ENCODE data around the gene MPDU1. TPM values are rescaled to one million over a fixed set of nuclear protein-coding genes. Genes with fewer than 3 reads are reported as not detected.

Gene MPDU1
- total RNA-seq, 1 experiment from 2014 or later = 34.6 TPM

DNA sequence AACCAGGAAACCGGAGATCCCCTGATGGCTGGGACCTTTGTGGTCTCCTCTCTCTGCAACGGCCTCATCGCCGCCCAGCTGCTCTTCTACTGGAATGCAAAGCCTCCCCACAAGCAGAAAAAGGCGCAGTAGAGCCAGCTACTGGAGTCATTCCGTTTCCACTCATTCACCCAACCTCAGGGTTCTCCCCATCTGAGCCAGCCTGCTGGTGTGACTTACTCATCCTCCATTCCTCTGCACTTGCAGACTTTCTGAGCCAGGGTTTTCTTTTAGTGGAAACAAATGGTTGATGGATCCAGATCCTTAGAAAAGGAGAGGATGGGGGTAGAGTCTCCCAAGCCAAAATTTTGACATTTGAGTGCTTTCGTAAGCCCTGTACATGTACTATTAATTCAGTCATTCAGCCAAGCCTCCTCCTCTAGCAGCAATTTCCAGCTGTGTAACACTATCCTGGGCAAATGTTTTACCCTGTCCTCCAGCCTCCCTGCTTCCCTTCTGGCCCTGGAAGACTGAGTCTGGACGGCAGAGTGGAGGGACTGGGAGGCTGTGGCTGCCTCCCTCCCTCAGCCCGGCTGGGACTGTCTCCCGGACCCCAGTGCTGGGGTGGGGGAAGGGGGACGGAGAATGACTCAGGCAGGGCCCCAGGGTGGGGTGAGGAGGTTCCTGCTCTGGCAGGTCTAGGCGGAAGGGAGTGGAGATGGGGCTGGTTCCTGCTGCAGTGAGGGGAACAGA, 3.9 kb downstream of the MPDU1 start:
- no TSS peak for BruUV-seq (replicated peaks)

DNA sequence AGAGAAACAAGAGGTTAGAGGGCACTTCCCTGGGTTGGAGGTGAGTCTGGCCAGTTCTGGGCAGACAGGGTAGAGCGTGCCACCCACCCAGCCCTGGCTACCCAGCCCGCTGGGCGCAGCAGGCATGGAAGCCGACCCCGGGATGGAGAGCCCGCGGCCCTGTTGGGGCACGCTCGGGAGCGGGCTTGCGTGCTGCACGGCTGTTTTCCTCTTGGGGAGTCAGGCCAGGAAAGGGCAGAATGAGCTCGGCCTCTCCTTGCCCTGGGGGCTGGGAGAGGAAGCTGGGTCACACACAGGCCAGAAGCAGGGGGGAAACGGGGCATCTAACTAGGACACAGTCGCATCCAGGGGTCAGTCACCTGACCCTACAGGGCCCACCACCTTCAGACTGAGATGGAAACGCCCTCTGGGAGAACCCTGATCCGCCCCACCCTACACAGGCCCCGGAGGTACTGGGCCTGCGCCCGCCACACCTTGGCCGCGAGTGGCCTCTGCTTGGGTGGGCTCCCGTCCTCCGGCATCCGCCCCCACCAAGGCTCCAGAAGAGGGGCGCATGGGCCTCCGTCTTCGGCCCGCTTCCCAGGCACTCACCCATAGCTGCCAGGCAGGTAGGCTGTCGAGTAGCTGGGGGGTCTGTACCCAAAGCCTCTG, 5.0 kb downstream of the MPDU1 start:
- no peaks in the 10 kb centered on the region for H3K9me3 Mint-ChIP-seq (ENCODE audit: low read depth, unreplicated experiment)
- H3K27me3 Mint-ChIP-seq (ENCODE audit: unreplicated experiment) = no peaks in the 10 kb centered on the region
- H3K36me3 Mint-ChIP-seq (ENCODE audit: insufficient read depth, unreplicated experiment) = peaks cover 51% of the 10 kb centered on the region
- TF ChIP-seq, protein P1, sequence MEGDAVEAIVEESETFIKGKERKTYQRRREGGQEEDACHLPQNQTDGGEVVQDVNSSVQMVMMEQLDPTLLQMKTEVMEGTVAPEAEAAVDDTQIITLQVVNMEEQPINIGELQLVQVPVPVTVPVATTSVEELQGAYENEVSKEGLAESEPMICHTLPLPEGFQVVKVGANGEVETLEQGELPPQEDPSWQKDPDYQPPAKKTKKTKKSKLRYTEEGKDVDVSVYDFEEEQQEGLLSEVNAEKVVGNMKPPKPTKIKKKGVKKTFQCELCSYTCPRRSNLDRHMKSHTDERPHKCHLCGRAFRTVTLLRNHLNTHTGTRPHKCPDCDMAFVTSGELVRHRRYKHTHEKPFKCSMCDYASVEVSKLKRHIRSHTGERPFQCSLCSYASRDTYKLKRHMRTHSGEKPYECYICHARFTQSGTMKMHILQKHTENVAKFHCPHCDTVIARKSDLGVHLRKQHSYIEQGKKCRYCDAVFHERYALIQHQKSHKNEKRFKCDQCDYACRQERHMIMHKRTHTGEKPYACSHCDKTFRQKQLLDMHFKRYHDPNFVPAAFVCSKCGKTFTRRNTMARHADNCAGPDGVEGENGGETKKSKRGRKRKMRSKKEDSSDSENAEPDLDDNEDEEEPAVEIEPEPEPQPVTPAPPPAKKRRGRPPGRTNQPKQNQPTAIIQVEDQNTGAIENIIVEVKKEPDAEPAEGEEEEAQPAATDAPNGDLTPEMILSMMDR (IDR thresholded peaks at IDR 0.05; ENCODE audit: unreplicated experiment) = no peak
- no peak overlapping the region for H3K27ac Mint-ChIP-seq (ENCODE audit: unreplicated experiment)
- no peak for DNase-seq
- intact Hi-C loops (cut with micrococcal nuclease; ENCODE audit: unreplicated experiment) = no loop called here
- CTCF ChIA-PET = no interaction called here
- no peak overlapping the region for H3K4me3 Mint-ChIP-seq (ENCODE audit: low read depth, unreplicated experiment)
- no TSS peak for BruUV-seq (replicated peaks)
- H3K4me1 Mint-ChIP-seq (ENCODE audit: low read depth, unreplicated experiment) = no peaks in the 10 kb centered on the region

More for the DNA sequence above, 3.9 kb downstream of the MPDU1 start:
- Mint-ChIP-seq H3K27me3 (ENCODE audit: unreplicated experiment) (no peaks in the 10 kb centered on the region), H3K4me3 (ENCODE audit: low read depth, unreplicated experiment) (no peak overlapping the region), H3K27ac (ENCODE audit: unreplicated experiment) (no peak overlapping the region), H3K4me1 (ENCODE audit: low read depth, unreplicated experiment) (no peaks in the 10 kb centered on the region), H3K36me3 (ENCODE audit: insufficient read depth, unreplicated experiment) (peaks cover 54% of the 10 kb centered on the region), H3K9me3 (ENCODE audit: low read depth, unreplicated experiment) (no peaks in the 10 kb centered on the region)
- intact Hi-C loops (cut with micrococcal nuclease; ENCODE audit: unreplicated experiment) = no loop called here
- TF ChIP-seq, protein P1 (IDR thresholded peaks at IDR 0.05; ENCODE audit: unreplicated experiment) = no peak
- no peak for DNase-seq
- CTCF ChIA-PET = interaction anchor here (0.6 kb wide), 2 partner anchors 100 to 130 kb away, joined by 3 read pairs; partner anchors contain the start of genes DNAH2 and WRAP53

DNA sequence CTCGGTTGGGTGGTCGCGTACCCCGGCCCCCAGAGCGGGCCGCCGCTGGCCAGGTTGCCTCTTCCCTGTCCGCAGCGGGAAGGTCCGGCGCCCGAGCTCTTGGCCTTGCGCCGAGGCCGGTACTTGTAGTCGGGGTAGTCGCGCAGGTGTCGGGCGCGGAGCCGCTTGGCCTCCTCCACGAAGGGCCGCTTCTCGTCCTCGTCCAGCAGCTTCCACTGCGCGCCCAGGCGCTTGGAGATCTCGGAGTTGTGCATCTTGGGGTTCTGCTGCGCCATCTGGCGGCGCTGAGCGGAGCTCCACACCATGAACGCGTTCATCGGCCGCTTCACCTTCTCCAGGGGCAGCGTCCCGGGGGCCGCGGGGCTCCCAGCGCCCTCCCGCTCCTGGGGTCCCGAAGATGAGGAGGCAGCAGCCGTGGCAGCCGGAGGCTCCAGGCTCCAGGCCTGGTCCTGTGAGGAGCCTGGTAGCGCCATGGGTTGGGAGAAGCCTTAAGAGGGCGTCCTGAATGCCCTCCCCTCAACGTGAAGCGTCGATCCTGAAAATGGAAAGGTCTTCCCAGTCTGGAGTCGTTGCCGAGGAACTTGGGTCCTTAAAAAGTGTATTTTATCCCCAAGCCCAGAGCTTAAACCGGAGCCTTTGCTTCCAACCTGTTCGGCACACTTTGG, 5.7 kb downstream of the MPDU1 start:
- no peaks in the 10 kb centered on the region for H3K27me3 Mint-ChIP-seq (ENCODE audit: unreplicated experiment)
- DNase-seq = no peak
- no TSS peak for BruUV-seq (replicated peaks)
- peaks cover 51% of the 10 kb centered on the region for H3K36me3 Mint-ChIP-seq (ENCODE audit: insufficient read depth, unreplicated experiment)
- CTCF ChIA-PET = no interaction called here
- no peaks in the 10 kb centered on the region for H3K9me3 Mint-ChIP-seq (ENCODE audit: low read depth, unreplicated experiment)
- TF ChIP-seq, protein P1 (IDR thresholded peaks at IDR 0.05; ENCODE audit: unreplicated experiment) = no peak
- H3K4me3 Mint-ChIP-seq (ENCODE audit: low read depth, unreplicated experiment) = no peak overlapping the region
- no peaks in the 10 kb centered on the region for H3K4me1 Mint-ChIP-seq (ENCODE audit: low read depth, unreplicated experiment)
- intact Hi-C loops (cut with micrococcal nuclease; ENCODE audit: unreplicated experiment) = no loop called here
- H3K27ac Mint-ChIP-seq (ENCODE audit: unreplicated experiment) = no peak overlapping the region

DNA sequence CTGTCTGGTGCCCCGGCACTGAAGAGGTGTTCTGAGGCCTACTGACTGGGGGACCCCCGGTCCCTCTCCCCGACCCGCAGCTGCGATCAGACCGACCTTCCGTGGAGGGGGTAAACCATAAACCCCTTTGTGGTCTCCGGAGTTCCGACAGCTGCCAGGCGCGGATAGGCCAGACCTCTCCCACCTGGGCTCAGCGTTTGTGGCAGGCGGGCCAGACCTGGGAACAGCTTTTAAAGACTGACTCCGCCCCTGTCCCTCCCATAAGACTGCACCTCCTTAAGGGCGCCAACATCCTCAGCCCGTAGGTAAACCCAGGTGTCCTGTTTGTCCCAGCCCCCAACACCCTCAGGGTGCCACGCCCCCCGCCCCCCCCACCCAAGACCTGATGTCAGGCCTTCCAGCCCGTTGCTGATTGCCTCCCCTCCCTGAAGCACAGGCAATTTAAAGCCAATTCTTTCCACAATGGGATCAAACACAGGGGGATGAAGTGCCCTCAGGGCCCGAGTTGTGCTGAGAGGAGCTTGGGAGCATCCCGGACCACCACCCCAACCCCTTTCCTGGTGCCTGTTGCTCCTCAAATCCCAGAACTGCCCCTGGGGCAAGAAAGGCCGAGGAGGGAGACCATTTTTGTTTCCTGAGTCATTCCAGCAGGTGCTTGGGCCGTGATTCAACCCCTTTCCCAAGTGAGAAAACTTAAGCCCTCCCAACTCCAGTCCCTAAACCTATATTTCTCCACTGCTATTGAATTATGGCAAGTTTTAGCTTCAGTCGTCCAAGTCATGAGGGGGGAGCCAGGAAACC, 6.4 kb downstream of the MPDU1 start, which contains the start of gene SOX15:
Gene SOX15 (minus strand): TSS at position 204 of the 801 bp plus-strand sequence. CDS start 418 bp downstream, outside the sequence.
- intact Hi-C loops (cut with micrococcal nuclease; ENCODE audit: unreplicated experiment) = no loop called here
- Mint-ChIP-seq H3K4me1 (ENCODE audit: low read depth, unreplicated experiment) (no peaks in the 10 kb centered on the region), H3K9me3 (ENCODE audit: low read depth, unreplicated experiment) (no peaks in the 10 kb centered on the region), H3K27me3 (ENCODE audit: unreplicated experiment) (no peaks in the 10 kb centered on the region), H3K36me3 (ENCODE audit: insufficient read depth, unreplicated experiment) (peaks cover 47% of the 10 kb centered on the region), H3K27ac (ENCODE audit: unreplicated experiment) (peak within 1 kb of the TSS; percentile 6), H3K4me3 (ENCODE audit: low read depth, unreplicated experiment) (no peak within 1 kb of the TSS)
- no TSS peak for BruUV-seq (replicated peaks)
- CTCF ChIA-PET = no interaction called here
- TF ChIP-seq, protein P1 (IDR thresholded peaks at IDR 0.05; ENCODE audit: unreplicated experiment) = no peak
- DNase-seq = no peak

All from Calu3 (cell line).